Putamen (tissue), 1 donor: ENCODE measurements around the gene SETD1B.
"Not testable (repeated sequence)": the region's sequence is repeated elsewhere in the genome, so short reads cannot be mapped to it uniquely, and the experiment has no call there.

Source experiments
- DNase-seq: peaks from one replicate; pipeline ENCODE4 v3.0.0-alpha.2; 2016; ENCODE audit warnings: low spot score

The SETD1B gene

GRCh38 chr12:121825041-121825523 lies 21.3 kb downstream of the SETD1B start:
- DNase-seq = no peak

GRCh38 chr12:121826318-121827150 lies 22.7 kb downstream of the SETD1B start:
- no peak for DNase-seq

- no peak for DNase-seq
Measured at GRCh38 chr12:121827351-121828099, 23.7 kb downstream of the SETD1B start.

- no peak for DNase-seq
Measured at GRCh38 chr12:121828306-121828705, 24.5 kb downstream of the SETD1B start.

GRCh38 chr12:121828826-121829225 lies 25.0 kb downstream of the SETD1B start:
- DNase-seq = no peak

GRCh38 chr12:121829250-121829918 lies 25.6 kb downstream of the SETD1B start:
- no peak for DNase-seq

- DNase-seq = no peak
Measured at GRCh38 chr12:121830134-121830533, 26.3 kb downstream of the SETD1B start.

- no peak for DNase-seq
Measured at GRCh38 chr12:121830588-121831265, 26.9 kb downstream of the SETD1B start.

- DNase-seq = no peak
Measured at GRCh38 chr12:121831571-121832245, 27.9 kb downstream of the SETD1B start.

- no peak for DNase-seq
Measured at GRCh38 chr12:121837680-121838079, 33.9 kb downstream of the SETD1B start.

- DNase-seq = no peak
Measured at GRCh38 chr12:121838126-121838525, 34.3 kb downstream of the SETD1B start.

GRCh38 chr12:121839106-121839992 lies 35.5 kb downstream of the SETD1B start:
- DNase-seq = peak; percentile 92

GRCh38 chr12:121839993-121840761 lies 36.4 kb downstream of the SETD1B start:
- no peak for DNase-seq

- no peak for DNase-seq
Measured at GRCh38 chr12:121843236-121843982, 39.6 kb downstream of the SETD1B start.

GRCh38 chr12:121845701-121846100 lies 41.9 kb downstream of the SETD1B start:
- no peak for DNase-seq

- DNase-seq = no peak
Measured at GRCh38 chr12:121849211-121849610, 45.4 kb downstream of the SETD1B start.

- no peak for DNase-seq
Measured at GRCh38 chr12:121849665-121850064, 45.9 kb downstream of the SETD1B start.

- DNase-seq = not testable (repeated sequence)
Measured at GRCh38 chr12:121852392-121852791, 48.6 kb downstream of the SETD1B start.
